HL-60/S4 treated with retinoic acid at 250 ng/mL for 4 days and 3 days (cell line): ENCODE results near the gene DCAF6.
"Not testable (repeated sequence)": the region's sequence is repeated elsewhere in the genome, so short reads cannot be mapped to it uniquely, and the experiment has no call there.

ENCODE experiments used
- in situ Hi-C: fragments of 300-500 bp; cut with MboI; formaldehyde crosslinking; loops from 2 replicates; pipeline ENCODE4 v1.7.0; 2022; ENCODE audit warnings: low sequenced_read_pairs

The DCAF6 gene

DNA sequence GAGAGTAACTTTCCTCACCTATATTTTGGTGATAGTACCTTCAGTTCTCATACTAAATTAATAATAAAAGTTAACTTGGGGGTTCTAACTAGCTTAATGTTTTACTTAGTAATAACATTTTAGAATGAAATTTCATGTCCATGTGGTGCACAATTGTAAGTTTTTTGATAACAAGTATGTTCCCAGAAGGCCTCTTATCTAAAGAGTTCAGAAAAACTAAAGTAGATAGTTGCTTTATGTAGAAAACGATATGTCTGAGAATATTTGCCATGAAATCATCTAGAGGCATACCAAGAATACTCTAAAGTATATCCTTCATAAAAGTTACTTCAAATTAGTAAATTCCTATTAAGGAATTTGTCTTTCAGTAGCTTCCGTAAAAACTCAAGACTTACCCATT, 12.4 kb upstream of the DCAF6 start:
- in situ Hi-C loops, result no loop called here

DNA sequence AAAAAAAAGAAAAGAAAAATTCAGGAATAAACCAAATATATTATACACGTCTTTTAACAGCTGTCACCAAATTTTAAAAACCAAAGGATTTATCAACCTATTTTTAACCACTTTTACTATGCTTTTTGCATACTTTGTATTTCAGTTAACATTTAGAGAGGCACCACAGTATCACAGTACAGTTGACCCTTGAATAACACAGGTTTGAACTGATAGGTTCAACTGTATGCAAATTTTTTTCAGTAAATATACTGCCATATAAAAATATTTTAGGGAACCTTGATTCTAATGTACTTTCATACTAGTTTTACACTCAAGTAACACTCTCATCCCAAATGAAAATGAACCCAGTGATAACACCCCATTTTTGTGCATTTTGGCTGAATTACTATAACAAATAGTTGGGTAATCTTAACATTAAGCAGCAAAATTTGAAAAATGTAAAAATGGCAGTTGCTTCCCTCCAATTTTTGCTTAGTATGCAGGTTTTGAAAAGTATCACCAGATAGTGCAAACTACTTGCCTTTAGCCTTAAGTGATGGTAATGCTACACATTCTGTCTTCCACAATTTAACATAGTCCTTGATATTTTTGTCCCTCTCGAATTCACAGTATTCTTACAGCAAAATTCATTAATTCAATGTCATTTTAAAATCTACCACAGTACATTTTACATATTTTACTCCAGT, 11.8 kb upstream of the DCAF6 start:
- in situ Hi-C loops, result no loop called here

DNA sequence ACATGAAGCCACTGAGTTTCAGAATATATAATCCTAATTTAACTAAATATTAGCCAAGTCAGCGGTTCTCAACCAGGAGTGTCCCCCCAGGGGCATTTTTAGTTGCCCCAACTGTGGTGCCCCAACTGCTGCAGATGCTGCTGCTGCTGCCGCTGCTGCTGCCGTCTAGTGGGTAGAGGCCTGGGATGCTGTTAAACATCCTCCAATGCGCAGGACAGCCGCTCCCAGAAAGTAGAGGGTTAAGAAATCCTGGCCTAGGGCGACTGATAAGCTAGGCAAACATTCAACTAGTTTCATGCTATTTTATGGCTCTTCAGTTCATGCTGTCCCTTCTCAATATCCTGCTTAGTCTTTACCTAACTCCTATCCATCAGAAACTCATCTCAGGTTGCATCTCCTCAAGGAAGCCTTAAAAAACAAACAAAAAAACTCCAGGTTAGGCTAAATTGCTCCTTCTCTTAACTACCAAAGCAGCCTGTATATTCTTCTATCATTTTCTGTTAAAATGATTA, 9.9 kb upstream of the DCAF6 start:
- in situ Hi-C loops, result no loop called here

DNA sequence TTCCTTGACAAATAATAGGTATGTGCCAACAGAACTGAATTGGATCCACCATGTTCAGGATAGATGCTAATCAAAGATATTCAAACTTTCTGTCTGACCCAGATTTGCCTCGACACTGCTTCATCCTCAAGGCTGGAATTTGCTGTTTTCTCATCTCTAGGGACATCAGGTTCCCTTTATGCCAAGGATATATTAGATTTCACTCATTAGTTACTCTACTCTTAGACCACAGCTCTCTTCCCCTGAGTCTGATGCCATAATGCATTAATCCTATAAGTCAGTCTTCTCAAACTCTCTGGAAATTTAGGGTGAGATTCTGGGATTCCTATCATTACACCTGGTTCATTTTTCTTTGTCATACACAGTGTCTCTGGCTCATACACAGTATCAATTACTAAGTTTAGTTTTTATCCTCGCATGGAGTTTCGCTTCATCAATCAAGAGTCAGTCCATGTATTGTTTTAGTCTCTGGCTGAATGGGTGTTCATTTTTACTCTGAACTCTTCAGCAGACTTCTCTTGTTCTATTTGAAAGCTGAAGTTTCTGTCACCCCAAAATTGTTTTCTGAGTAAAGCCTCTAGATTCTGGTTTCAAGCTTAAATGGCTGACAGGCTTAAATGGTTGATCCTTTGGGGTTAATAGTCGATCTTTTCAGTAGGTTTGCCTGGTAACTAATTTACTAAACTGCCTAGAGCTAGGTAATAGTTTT, 9.3 kb upstream of the DCAF6 start:
- in situ Hi-C loops, result no loop called here

DNA sequence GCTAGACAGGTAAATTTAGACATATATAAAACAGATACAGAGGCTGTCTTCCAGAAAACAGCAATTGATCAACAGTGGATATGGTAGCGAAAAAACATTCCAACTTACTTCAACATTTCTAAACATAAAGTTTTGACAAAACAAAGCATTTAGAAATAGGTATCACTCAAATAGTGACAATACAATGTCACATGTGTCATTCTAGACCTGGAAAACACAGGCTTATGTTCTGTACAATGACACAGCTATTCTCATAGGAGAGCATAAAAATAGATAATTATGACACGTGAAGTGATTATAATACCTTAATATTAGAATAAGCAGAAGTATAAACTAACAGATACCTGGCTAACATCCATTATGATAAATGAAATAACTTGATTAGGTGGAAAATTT, 8.0 kb upstream of the DCAF6 start:
- in situ Hi-C loops, result no loop called here

DNA sequence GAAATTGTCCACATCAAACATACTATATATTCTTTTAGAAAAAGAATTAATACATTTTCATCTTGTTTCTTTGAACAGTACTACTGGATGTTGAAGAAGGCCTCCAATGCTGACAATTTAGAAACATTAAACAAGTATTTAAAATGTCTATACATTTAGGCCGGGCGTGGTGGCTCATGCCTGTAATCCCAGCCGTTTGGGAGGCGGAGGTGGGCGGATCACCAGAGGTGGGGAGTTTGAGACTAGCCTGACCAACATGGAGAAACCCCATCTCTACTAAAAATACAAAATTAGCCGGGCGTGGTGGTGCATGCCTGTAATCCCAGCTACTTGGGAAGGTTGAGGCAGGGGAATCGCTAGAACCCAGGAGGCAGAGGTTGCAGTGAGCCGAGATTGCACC, 7.6 kb upstream of the DCAF6 start:
- in situ Hi-C loops, result not testable (repeated sequence)

DNA sequence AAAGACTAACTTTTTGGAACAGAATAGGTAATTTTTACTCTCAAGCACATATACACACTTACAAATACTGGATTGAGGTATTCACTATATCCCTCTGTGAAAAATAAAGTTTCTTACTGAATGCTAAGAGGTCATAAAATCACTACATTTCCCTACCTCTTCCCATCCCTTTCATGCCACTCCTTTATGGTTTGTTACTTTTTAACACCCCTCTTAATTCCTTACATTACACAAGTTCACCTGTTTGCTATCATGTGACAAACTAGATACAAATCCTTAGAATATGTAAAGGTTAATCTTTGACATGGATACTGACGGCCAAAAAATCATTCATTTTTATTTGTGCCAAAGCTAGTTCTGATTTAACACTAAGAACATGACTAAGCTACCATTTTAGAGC, 6.8 kb upstream of the DCAF6 start:
- in situ Hi-C loops, result no loop called here

DNA sequence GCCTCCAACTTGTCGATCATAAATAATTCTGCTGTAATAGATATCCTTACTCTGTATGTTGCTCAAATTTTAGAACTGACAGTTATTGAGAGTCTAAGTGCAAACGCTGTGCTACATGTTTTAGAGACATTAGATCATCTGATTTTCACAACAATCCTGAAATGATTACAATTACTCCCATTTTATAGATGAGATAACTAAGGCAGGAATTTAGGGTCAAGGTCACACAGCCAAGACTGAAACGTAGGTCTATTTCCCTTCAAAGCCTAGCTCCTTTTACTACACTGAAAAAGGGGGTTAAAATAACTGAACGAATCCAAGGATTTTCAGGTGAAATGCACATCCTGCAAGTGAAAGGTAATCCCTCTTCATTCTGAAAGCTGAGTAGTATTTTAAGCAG, 2.7 kb upstream of the DCAF6 start:
- in situ Hi-C loops, result no loop called here

DNA sequence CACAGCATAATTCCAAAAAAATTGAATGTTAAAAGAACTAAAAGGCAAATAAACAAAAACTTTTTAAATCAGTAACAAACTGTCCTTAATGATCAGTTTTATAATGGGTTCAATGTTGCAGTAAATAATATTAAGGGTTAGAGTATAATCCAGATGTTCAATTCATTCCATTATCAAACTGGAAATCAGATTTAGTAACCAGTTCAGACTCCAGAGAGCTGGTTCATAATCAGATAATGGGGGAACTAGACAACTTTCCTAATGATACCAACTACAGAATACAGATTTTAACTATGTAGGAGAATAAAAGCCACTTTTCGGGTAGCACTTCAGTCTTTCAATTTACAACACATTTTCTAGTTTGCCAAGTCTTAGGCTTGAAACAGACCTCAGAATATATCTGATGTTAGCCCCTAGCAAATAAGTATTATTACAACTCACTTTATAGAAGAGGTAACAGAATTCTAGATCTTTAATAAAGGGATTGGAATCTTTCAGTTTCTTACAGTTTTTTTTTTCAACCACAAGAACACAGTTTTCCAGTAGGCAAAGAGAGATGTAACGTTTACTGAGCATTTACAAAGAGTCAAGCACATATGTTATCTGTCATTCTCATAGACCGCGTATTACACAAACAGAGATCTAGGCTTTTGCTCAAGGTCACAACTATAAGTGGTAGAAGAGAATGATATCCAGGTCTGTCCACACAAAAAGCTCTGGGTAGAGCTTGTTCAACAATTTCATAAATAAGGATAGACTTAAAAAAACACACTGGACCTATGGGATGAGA, 1.9 kb upstream of the DCAF6 start:
- in situ Hi-C loops, result no loop called here

DNA sequence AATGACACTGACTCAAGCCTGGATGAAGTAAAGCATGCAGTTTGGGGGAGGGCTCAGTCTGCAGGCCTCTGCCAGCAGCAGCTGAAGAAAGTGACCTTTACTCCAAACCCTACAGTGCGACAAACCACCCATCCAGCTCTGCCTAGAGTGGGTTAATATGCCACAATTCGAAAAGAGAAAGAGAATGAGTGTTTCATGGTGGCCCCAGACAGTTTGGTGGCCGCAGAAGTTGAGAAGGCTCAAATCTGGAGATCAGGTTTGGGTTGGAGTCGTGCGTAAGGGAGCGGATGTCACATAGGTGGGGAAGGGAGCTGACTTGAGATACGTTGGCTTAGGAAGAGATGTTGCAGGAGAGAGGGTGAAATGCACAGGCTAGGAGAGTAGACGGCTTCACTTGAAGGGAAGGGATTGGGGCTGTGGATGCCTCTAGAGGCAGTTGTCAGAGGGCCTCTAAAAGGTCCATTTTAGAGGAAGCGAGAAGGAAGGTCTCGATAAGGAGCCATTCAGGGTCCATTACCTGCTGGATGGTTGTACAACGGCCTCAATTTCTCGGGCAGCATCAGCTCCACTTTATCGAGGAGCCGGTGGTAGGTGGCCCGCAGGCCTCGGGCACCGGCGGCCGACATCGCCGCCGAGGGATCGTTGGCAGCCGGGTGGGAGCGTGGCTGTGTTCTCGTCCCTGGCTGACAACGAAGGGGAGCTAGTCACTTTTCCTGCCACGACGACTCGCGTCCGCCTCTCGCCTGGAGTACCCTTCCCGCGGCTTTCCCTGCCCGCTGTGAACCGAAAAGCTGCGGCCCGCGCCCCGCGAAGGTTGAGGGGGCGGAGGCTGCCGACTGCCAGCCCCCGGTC, 1.0 kb upstream of the DCAF6 start:
- in situ Hi-C loops, result no loop called here

DNA sequence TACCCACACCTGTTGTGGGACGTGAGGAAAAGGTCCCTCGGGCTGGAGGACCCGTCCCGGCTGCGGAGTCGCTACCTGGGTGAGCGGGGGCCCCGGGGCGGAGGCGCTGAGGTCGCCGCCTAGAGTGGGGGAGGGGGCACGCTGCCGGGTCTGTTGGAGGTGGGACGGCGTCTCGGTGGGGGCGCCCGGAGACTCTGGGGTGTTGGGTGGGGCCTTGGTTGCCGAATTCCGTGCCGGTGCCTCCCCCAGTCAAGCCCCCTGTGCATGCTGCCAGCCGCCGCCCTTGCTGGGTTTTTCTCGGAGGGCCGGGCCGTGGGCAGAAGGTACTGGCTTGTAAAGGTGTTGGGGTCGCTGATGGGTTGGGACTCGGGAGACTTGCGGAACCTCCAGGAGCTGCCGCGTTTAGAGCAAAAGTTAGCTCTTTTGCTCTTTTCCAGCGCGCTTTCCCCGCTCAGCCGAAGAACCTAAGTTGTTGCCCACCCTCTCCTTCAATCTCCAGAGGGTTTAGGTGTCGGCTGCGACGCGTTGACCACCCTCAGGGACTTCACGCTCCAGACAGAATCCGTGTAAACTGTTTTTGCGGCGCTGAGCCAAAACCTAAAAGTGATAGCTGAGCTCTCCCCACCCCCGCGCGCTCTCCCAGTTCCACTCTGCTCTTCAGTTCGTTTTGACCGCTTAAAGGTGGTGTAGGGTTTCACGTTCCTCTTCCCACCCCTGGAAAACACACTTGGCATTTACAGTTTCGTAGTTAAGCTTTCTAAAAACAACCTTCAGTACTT, 636 bp downstream of the DCAF6 start, which contains the start of gene MPC2:
Gene MPC2 (minus strand): TSS at position 143 of the 779 bp plus-strand sequence. CDS start 1,231 bp downstream, outside the sequence.
- in situ Hi-C loops, result no loop called here

DNA sequence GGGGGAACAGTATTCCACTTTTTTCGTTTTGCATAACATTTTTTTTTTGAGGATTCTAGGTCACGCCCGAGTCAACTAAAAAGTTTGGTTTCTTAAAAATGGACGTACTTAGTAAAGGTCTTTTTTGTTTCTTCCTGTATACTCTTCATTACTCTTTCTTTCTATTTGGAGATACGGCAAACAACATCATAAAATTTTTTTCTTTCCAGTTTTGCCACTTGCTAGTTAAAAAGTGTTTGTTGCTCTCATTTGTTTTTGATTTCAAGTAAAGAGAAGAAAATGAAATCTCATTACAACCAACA, 1.2 kb downstream of the DCAF6 start:
- in situ Hi-C loops, result no loop called here

DNA sequence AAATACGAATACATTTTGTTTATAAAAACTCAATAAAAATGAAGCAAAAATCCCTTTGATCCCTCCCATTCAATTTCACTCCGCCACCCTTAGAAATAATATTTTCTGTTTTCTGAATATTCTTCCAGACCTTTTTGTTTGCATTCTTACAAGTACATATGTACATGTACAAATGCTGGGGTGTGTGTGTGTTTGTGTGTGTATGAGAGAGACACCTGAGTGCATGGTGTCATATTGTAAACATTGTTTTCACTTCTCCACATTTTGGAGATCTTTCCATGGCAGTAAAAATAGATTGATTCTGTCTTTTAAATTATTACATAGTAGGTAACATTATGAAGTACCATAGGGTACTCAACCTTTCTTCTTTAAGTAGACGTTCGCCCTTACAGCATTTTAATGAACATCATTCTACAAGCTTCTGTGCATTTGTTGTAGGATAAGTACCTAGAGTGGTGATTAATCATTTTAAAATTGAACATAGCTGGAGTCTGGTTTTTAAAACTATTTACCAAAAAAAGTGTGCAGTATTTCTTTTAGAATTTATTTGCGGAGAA, 1.7 kb downstream of the DCAF6 start:
- in situ Hi-C loops, result no loop called here

DNA sequence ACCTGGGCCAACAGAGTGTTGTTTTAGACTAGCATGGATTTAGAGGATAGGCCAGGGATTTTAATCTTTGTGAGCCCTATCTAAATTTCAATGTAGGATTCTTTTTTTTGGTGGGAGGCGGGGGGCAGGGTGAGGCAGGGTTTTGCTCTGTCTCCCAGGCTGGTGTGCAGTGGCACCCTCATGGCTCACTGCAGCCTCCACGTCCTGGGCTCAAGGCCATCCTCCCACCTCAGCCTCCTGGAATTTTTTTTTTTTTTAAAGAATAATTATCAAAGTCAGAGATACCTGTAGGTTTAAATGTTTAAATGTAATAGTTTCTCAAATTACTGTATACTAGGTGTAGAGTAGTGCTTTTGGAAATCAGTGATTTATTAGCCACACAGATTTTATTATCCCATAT, 3.8 kb downstream of the DCAF6 start:
- in situ Hi-C loops, result no loop called here

DNA sequence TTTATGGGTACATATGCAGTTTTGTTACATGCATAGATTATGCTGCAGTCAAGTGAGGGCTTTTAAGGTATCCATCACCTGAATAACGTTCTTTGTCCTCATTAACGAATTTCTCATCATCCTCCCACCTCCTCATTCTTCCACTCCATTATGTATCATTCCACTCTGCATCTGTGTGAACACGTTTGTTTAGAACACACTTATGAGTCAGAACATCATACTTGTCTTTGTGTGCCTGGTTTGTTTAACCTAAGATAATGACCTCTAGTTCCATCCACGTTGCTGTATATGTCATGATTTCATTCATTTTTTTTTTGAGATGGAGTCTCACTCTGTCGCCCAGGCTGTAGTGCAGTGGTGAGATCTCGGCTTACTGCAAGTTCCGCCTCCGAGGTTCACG, 7.1 kb downstream of the DCAF6 start:
- in situ Hi-C loops, result no loop called here

DNA sequence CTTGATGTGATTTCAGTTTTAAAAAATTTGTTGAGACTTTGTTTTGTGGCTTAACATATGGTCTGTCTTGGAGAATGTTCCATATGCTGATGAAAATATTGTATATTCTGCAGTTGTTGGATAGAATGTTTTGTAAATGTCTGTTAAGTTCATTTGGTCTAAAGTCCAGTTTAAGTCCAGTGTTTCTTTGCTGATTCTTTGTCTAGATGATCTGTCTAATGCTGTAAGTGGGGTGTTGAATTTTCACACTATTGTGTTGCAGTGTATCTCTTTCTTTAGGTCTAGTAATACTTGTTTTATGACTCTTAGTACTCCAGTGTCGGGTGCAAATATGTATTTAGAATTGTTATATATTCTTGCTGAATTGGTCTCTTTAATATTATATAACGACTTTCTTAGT, 11.2 kb downstream of the DCAF6 start:
- in situ Hi-C loops, result no loop called here

DNA sequence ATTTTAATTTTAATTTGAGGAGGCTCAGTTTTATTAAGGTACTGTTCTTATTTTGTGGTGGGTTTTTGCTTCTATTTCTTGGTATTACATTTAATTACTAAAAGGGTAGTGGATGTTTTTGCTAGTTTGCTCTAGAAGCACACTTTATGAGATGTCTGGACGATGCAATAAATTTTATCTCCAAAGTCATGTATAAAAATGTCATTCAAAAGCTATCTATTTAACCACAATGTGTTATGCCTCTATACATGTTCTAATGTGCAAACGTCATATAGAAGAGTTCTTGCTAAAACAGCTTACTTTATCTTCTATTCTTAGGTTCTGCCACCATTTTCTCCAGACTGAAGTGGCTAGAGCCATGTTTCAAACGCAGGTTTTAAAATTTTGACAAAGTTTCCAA, 13.3 kb downstream of the DCAF6 start:
- in situ Hi-C loops, result no loop called here

DNA sequence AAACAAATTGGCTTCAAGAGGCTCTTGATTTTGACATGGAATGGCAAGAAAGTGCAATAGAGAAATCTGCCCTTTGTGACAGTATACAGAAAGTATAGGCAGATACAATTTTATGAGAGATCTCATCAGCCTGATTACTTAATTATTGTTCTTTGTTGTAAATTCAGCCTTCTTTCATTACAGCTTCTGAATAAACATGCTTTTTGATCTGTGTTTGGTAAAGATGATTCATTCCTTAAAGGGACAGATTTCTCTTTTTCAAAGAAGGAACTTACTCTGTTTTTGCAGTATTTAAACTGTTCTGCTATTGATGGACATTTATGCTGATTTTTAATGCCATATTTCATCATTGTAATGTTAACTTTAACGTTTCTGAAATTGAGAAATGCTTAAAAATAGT, 14.1 kb downstream of the DCAF6 start:
- in situ Hi-C loops, result no loop called here

DNA sequence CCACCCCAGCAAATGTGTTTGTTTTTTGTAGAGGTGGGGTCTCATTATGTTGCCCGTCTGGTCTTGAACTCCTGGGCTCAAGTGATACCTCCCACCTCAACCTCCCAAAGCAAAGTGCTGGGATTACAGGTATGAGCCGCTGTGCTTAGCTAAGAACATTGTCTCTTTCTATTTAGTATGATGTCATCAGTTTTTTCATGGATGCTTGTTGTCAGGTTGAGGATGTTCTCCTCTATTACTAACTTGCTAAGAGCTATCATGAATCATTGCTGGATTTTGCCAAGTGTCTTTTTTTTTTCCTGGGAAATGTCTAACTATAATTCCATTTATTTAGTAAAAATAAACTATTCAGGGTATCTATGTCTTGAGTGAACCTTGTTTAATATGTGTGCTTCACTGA, 19.4 kb downstream of the DCAF6 start:
- in situ Hi-C loops, result no loop called here

DNA sequence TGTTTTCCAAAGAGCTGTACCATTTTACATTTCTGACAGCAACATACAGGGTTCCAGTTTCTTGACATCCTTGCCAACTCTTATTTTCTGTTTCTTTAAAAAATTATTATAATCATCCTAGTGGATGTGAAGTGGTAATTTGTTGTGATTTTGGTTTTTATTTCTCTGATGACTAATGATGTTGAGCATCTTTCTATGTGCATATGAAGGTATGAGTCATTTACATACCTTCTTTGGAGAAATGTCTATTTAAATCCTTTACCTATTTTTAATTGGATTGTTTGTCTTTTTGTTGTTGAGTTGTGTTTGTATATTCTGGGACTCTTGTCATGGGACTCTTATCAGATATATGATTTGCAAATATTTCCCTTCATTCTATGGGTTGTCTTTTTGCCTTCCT, 21.2 kb downstream of the DCAF6 start:
- in situ Hi-C loops, result no loop called here
